Rectal smooth muscle tissue (tissue), 1 donor: Measurements from ENCODE around the gene EXOC4.
"Not testable (repeated sequence)": the region's sequence is repeated elsewhere in the genome, so short reads cannot be mapped to it uniquely, and the experiment has no call there.

Experiments
- H3K27ac ChIP-seq: one replicate; pipeline ENCODE4 v1.7.0; 2013; ENCODE audit warnings: low read depth, low read length, inconsistent platforms
- H3K27me3 ChIP-seq: one replicate; pipeline ENCODE4 v1.7.0; 2013; ENCODE audit warnings: low read length; ENCODE audit not compliant: control insufficient read depth, insufficient read depth
- H3K36me3 ChIP-seq: one replicate; pipeline ENCODE4 v1.7.0; 2013; ENCODE audit warnings: low read length; ENCODE audit not compliant: control insufficient read depth, insufficient read depth
- H3K4me1 ChIP-seq: one replicate; pipeline ENCODE4 v1.7.0; 2013; ENCODE audit warnings: low read length; ENCODE audit not compliant: control insufficient read depth, insufficient read depth
- H3K4me3 ChIP-seq: one replicate; pipeline ENCODE4 v1.7.0; 2013; ENCODE audit warnings: low read length
- H3K9ac ChIP-seq: one replicate; pipeline ENCODE4 v1.7.0; 2013; ENCODE audit warnings: low read length

The EXOC4 gene

DNA sequence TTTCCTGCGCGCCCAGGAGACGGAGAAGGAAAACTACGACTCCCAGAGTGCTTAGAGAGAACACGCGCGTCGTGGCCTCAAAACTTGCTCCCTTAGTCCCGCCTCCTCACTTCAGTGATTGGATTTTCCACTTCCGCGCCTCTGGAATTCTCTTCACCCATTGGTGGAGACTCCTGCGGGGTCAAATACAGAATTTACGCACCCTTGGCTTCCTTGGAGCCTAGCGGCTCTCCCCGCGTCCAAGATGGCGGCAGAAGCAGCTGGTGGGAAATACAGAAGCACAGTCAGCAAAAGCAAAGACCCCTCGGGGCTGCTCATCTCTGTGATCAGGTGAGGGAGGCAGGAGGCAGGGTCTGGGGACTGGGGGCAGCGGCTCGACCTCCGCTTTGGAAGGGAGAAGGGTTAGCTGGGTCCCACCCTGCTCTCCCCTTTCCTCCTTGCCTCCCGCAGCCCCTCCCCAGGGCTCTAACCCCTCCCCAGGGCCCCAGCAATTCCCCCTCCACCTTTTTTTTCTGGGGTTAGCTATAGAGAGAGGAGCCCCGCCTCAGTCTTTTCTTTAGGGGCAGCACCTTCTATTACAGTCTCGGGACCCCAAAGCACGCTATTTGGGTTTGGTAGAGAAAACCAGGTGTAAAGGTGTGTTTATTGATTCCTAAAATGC is at the start of gene EXOC4:
Gene EXOC4, plus strand, starts transcription at position 221 of the 661 bp plus-strand sequence.
- Histone ChIP-seq H3K27ac (peak within 1 kb of the TSS; percentile 81), H3K9ac (peak within 1 kb of the TSS; percentile 75), H3K4me3 (peak within 1 kb of the TSS; percentile 95), H3K36me3 (no peaks in the 10 kb centered on the region), H3K27me3 (no peaks in the 10 kb centered on the region), H3K4me1 (peaks cover 2% of the 10 kb centered on the region)

DNA sequence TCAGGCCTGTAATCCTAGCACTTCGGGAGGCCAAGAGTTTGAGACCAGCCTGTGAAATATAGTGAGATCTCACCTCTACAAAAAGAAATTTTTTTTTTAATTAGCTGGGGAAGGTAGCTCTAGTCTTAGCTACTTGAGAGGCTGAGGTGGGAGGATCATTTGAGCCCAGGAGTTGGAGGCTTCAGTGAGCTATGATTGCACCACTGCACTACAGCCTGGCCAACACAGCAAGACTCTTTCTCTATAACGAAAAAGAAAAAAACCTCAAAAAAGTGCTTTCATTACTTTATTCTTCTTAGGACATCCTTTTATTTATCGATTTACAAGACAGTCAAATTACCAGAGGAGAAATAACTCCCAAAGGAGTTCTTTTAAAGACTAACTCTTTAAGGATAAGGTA is 49.4 kb upstream of the EXOC4 start:
- H3K36me3 ChIP-seq, result no peaks in the 10 kb centered on the region
- H3K27ac ChIP-seq, result no peak overlapping the region
- H3K9ac ChIP-seq, result no peak overlapping the region
- H3K4me1 ChIP-seq, result no peaks in the 10 kb centered on the region
- no peaks in the 10 kb centered on the region for H3K27me3 ChIP-seq
- no peak overlapping the region for H3K4me3 ChIP-seq

DNA sequence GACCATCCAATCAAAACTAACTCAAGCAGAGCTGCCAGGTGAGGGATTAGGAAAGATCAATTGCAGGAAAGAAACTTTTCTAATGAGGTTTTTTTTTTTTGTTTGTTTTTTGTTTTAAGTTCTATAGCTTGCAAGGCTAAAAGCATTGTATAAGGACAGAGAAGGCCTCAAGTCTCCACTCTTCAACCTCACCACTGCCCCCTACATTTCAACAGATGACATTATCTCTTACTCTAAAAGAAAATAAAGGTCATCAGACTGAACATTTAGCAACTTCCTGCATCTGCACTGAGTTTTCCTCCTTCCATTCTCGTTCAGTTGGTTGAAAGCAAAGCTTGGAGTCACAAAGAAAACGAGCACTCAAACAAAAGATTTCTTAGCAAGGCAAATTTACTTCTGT is 45.2 kb upstream of the EXOC4 start:
- H3K9ac ChIP-seq, result no peak overlapping the region
- H3K27ac ChIP-seq, result no peak overlapping the region
- H3K4me3 ChIP-seq, result no peak overlapping the region
- H3K27me3 ChIP-seq, result no peaks in the 10 kb centered on the region
- no peaks in the 10 kb centered on the region for H3K36me3 ChIP-seq
- no peaks in the 10 kb centered on the region for H3K4me1 ChIP-seq

DNA sequence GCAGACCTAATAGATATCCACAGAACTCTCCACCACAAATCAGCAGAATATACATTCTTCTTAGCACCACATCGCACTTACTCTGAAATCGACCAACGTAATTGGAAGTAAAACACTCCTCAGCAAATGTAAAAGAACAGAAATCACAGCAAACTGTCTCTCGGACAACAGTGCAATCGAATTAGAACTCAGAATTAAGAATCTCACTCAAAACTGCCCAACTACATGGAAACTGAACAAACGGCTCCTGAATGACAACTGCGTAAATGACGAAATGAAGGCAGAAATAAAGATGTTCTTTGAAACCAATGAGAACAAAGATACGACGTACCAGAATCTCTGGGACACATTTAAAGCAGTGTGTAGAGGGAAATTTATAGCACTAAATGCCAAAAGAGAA is 42.1 kb upstream of the EXOC4 start:
- H3K4me1 ChIP-seq, H3K9ac ChIP-seq, H3K27ac ChIP-seq, H3K4me3 ChIP-seq, H3K36me3 ChIP-seq, H3K27me3 ChIP-seq: not testable (repeated sequence)

DNA sequence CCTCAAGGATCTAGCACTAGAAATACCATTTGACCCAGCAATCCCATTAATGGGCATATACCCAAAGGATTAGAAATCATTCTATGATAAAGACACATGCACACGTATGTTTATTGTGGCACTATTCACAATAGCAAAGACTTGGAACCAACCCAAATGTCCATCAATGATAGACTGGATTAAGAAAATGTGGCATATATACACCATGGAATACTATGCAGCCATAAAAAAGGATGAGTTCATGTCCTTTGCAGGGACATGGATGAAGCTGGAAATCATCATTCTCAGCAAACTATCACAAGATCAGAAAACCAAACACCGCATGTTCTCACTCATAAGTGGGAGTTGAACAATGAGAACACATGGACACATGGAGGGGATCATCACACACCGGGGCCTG is 39.1 kb upstream of the EXOC4 start:
- H3K27me3 ChIP-seq, H3K27ac ChIP-seq, H3K36me3 ChIP-seq, H3K9ac ChIP-seq, H3K4me3 ChIP-seq, H3K4me1 ChIP-seq: not testable (repeated sequence)

DNA sequence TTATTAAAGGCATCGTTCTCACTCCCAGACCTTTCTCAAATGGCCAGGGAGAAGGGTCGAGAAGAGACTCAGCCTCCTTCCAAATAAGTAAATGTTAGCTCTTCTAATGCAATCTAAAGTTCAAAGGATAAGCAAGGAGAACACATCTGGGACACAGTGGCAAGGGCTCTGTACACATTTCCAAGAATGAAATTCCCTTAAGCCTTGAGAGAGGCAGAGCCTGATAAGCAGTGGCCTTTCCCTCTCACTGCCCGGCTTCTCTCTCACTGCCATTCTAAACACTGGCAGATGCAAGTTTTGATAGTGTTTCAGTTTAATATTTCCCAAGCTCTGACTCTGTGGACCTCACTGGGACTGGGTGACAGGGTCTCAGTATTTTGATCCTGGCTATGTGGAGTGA is 35.1 kb upstream of the EXOC4 start:
- Histone ChIP-seq H3K4me1 (no peaks in the 10 kb centered on the region), H3K9ac (no peak overlapping the region)

DNA sequence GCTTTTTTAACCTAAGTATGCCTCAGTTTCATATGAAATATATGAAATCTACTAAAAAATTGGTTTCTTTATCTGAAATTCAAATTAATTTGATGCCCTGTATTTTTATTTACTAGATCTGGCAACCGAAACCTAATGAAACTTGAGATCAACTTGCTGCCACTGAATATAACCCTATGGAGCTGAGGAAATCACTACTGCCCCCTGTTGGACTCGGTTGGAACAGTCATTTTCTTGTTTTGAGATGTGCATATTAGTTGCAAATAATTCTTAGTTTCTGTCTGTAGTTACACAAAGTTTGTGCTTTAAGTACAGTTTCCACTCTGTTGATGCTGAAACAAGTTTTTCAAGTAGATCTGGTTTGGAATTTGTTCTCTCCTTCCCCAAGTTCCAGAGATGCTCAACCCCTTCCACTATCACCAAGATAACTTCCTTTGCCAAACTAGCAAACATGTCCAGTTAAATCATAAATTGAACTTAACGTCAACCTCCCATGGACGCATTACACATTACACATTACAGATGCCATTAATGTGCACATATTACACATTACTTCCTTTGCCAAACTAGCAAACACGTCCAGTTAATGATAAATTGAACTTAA is 22.2 kb upstream of the EXOC4 start:
- H3K27ac ChIP-seq, result no peak overlapping the region
- H3K36me3 ChIP-seq, result no peaks in the 10 kb centered on the region

More for the DNA sequence above, 35.1 kb upstream of the EXOC4 start:
- H3K36me3 ChIP-seq, result no peaks in the 10 kb centered on the region
- no peak overlapping the region for H3K27ac ChIP-seq
- H3K4me3 ChIP-seq, result no peak overlapping the region
- no peaks in the 10 kb centered on the region for H3K27me3 ChIP-seq

DNA sequence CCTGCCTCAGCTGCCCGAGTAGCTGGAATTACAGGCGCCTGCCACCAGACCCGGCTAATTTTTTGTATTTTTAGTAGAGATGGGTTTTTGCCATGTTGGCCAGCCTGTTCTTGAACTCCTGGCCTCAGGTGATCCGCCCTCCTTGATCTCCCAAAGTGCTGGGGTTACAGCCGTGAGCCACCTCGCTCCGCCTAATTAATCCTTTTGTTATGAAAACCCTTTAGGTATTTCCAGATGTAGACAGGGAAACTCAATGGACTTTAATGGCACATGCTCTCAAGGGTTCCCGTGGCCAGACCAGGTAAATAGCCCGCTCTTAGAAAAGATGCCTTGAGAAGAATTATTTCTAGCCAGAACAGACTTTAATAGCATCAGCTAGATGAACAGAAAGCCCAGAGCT is 19.7 kb upstream of the EXOC4 start:
- H3K27ac ChIP-seq, result no peak overlapping the region
- H3K36me3 ChIP-seq, result no peaks in the 10 kb centered on the region
- H3K9ac ChIP-seq, result no peak overlapping the region
- H3K4me3 ChIP-seq, result no peak overlapping the region
- H3K4me1 ChIP-seq, result no peaks in the 10 kb centered on the region
- no peaks in the 10 kb centered on the region for H3K27me3 ChIP-seq

More for the DNA sequence above, 22.2 kb upstream of the EXOC4 start:
- H3K27me3 ChIP-seq, result no peaks in the 10 kb centered on the region
- no peak overlapping the region for H3K9ac ChIP-seq
- H3K4me1 ChIP-seq, result no peaks in the 10 kb centered on the region
- H3K4me3 ChIP-seq, result no peak overlapping the region

DNA sequence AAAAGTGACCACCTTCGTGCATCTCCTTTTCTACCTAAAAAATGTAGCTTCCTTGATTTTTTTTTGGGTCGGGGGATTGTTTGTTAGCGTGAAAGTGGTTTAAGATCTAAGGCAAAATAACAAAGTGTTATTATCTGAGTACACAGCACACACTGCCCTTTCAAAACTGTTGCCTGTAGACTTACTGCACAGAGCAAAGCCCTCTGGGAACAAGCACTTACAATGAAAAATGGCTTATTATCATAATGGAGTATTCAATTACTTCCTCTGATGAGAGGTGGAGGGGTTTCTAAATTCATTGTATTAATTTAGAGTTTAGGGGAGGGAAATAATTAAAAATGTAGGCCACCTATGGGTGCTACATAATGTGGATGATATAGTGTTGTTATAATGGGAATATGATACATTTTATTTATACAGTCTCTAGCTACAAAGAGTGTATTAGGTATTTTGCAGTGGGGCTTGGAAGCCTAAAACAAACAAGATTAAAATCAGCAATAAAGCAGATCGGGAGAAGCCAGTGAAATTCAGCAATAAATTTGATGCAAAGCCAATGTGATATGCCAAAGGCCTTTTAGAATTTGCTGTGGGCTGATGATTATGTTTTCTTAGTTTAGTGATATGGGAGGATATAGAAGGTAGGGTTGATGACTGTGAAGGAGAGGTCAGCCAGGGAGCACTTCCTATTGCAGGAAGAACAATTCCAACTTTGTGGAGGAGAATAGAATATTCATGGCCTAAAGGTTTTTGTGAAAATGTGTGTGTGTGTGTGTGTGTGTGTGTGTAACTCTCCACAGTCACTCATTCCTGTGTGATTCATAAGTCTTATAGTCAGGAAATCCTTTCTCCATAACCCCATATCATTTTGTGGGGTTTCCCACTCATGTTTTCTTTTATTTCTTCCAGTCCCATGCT is 17.7 kb upstream of the EXOC4 start:
- Histone ChIP-seq H3K4me3 (no peak overlapping the region), H3K36me3 (no peaks in the 10 kb centered on the region), H3K27me3 (no peaks in the 10 kb centered on the region), H3K4me1 (no peaks in the 10 kb centered on the region), H3K27ac (no peak overlapping the region), H3K9ac (no peak overlapping the region)

DNA sequence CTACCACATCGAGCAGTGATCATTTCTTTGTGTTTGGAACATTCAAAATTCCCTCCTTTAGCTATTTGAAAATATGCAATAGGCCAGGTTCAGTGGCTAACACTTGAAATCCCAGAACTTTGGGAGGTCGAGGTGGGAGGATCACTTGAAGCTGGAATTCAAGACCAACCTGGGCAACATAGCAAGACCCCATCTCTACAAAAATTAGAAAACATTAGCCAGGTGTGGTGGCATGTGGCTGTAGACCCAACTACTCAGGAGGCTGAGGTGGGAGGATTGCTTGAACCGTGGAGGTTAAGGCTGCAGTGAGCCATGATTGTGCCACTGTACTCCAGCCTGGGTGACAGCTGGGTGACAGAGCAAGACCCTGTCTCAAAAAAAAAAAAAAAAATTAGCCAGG is 15.3 kb upstream of the EXOC4 start:
- Histone ChIP-seq H3K4me3 (no peak overlapping the region), H3K9ac (no peak overlapping the region), H3K36me3 (no peaks in the 10 kb centered on the region), H3K27ac (no peak overlapping the region), H3K4me1 (no peaks in the 10 kb centered on the region), H3K27me3 (no peaks in the 10 kb centered on the region)

DNA sequence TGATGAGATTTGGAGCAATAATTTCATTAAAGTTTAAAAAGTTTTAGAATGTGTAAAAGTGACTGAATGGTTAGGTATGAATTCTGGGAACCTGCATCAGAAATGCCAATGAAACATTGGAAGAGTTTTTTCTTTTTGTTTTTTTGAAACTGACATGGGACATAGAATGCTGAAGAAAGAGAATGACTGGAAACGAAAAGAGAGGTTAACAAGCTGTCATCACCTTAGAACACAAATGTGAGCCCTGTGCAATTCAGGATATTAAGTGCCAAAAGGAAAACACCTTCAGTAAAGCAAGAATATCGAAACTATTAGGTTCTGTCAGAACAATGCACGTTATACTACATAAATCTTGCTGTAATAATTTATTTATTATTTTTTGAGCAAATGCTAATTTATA is 12.6 kb upstream of the EXOC4 start:
- no peaks in the 10 kb centered on the region for H3K36me3 ChIP-seq
- H3K4me1 ChIP-seq, result no peaks in the 10 kb centered on the region
- H3K4me3 ChIP-seq, result no peak overlapping the region
- H3K9ac ChIP-seq, result no peak overlapping the region
- no peak overlapping the region for H3K27ac ChIP-seq
- H3K27me3 ChIP-seq, result no peaks in the 10 kb centered on the region

DNA sequence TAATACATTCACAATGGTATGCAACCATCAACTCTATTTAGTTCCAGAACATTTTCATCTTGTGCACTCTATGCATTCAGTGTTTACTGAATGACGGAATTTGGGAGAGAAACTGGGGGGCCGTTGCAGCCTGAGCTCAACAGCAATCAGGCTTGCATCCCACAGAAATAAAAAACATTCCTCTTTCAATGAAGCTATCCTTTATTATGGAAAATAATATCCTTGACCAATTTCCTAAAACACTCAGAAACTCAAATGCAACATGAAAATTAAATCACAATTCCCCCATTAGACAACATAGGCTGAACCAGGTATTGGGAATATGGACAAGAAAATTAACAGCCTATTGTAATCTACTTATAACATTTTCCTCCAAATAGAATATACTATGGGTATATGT is 6.3 kb upstream of the EXOC4 start:
- no peaks in the 10 kb centered on the region for H3K36me3 ChIP-seq
- H3K27me3 ChIP-seq, result no peaks in the 10 kb centered on the region
- no peak overlapping the region for H3K9ac ChIP-seq
- H3K4me3 ChIP-seq, result no peak overlapping the region
- H3K4me1 ChIP-seq, result no peaks in the 10 kb centered on the region
- H3K27ac ChIP-seq, result no peak overlapping the region
